Upper lobe of right lung (tissue), 1 donor: ENCODE measurements around the gene CAMSAP2. TPM values are rescaled to one million over a fixed set of nuclear protein-coding genes. Genes with fewer than 3 reads are reported as not detected.
"Not testable (repeated sequence)": the region's sequence is repeated elsewhere in the genome, so short reads cannot be mapped to it uniquely, and the experiment has no call there.

Source experiments
- ATAC-seq: fragments of 200-7000 bp; cut with Tn5 transposase; one replicate; pipeline ENCODE4 v1.9.1; 2020; ENCODE audit warnings: mild to moderate bottlenecking, moderate library complexity
- DNase-seq: peaks from one replicate; pipeline ENCODE4 v3.0.0-alpha.2; 2020
- H3K27ac ChIP-seq: fragments of 200-600 bp; one replicate; pipeline ENCODE4 v1.8.0; 2022
- H3K27me3 ChIP-seq: fragments of 200-600 bp; one replicate; pipeline ENCODE4 v1.8.0; 2022; ENCODE audit warnings: mild to moderate bottlenecking
- H3K36me3 ChIP-seq: fragments of 200-600 bp; one replicate; pipeline ENCODE4 v1.8.0; 2022
- H3K4me1 ChIP-seq: fragments of 200-600 bp; one replicate; pipeline ENCODE4 v1.8.0; 2022
- H3K4me3 ChIP-seq: fragments of 200-600 bp; one replicate; pipeline ENCODE4 v1.8.0; 2022; ENCODE audit warnings: mild to moderate bottlenecking
- H3K9me3 ChIP-seq: fragments of 200-600 bp; one replicate; pipeline ENCODE4 v1.8.0; 2022
- intact Hi-C: fragments of 100-400 bp; cut with DNase I; formaldehyde crosslinking; loops from one replicate; pipeline ENCODE4 v1.11.0; 2022
- total RNA-seq: library from RNA; stranded (reverse); fragmentation: NEBNext Ultra II Directional; extraction: Animal tissue kit (Norgen Biotek cat#: 25700); gene quantifications from one replicate; pipeline ENCODE4 v1.2.1, GENCODE V29; 2021
- TF ChIP-seq, protein P1 (sequence below): fragments of 200-600 bp; IDR thresholded peaks from one replicate; pipeline ENCODE4 v1.8.0; 2022; ENCODE audit warnings: antibody characterized with exemption
- donor health status: DM: no; HTN: yes; CAD: no; lungs with severe emphysema.

CAMSAP2 gene
- total RNA-seq, 1 donor from 2014 or later, result 34.8 TPM

DNA sequence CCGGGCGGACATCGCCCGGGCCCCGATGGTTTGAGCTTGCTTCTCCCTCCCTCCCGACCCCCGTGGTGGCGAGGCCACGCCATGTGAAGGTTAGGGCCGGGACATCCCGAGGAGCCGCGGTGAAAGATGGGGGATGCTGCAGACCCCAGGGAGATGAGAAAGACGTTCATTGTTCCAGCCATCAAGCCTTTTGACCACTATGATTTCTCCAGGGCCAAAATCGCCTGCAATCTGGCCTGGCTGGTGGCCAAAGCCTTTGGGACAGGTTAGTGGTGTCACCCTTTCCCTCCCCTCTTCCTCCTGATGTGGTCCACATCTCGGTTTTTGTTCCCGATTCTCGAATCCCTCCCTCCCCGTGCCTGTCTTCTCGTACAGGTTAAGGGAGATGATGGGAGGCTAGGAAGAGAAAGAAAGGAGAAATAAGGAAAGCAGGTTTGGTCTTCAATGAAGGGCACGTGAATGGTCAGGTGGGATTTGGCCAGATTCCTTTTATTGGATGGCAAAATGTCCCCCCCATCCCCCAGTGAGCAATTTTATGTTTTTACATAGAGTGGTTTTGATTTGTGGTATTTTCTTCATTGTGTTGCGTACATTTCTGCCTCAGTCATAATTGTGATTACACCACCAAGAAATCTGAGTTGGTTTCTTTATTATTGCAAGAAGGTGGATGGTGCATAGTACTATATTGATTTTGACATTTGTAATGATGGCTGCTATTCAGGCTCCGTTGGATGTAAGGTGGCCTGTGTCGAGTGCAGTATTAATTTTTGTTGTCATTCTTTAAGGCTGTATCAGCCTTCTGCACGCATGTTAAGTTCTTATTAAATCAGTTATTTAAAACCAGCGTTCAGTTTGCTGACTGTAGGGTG lies 1.2 kb downstream of the CAMSAP2 start:
- TF ChIP-seq, protein P1, sequence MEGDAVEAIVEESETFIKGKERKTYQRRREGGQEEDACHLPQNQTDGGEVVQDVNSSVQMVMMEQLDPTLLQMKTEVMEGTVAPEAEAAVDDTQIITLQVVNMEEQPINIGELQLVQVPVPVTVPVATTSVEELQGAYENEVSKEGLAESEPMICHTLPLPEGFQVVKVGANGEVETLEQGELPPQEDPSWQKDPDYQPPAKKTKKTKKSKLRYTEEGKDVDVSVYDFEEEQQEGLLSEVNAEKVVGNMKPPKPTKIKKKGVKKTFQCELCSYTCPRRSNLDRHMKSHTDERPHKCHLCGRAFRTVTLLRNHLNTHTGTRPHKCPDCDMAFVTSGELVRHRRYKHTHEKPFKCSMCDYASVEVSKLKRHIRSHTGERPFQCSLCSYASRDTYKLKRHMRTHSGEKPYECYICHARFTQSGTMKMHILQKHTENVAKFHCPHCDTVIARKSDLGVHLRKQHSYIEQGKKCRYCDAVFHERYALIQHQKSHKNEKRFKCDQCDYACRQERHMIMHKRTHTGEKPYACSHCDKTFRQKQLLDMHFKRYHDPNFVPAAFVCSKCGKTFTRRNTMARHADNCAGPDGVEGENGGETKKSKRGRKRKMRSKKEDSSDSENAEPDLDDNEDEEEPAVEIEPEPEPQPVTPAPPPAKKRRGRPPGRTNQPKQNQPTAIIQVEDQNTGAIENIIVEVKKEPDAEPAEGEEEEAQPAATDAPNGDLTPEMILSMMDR, result no peak
- Histone ChIP-seq H3K4me1 (peaks cover 18% of the 10 kb centered on the region), H3K9me3 (no peaks in the 10 kb centered on the region), H3K36me3 (no peaks in the 10 kb centered on the region), H3K27me3 (no peaks in the 10 kb centered on the region), H3K27ac (peak overlapping the region; percentile 99), H3K4me3 (peak overlapping the region; percentile 78)
- no peak for DNase-seq
- intact Hi-C loops, result no loop called here
- no peak for ATAC-seq

DNA sequence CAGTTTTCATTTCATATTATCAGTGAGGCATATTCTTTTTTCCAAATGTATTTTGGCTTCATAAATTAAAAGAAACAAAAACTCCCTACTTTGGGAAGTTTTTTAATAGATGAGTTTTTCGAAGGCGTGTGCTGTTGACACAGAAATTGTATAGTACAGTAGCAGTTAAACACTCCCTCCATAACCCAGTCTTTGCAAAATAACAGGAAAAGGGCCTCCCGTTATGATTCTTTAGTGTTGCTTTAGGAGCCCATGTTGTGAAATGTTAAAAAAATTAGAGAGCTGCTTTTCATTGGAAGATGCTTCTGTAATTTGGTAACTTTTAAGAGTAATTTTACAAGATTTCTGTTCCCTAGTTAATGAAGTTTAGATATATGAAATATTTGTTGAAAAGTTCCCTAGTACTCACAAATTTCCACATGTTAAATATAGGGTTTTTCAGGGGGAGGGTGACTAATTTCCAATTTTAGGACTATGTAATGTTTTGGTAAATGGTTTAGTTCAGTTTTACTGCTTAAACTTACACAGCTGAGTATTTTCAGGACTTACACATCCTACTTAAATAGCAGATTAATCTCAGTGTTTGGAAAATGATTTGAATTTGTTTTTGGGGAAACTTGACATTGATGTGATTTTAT lies 2.0 kb downstream of the CAMSAP2 start:
- intact Hi-C loops, result no loop called here
- Histone ChIP-seq H3K36me3 (no peaks in the 10 kb centered on the region), H3K4me1 (peaks cover 18% of the 10 kb centered on the region), H3K27ac (no peak overlapping the region), H3K4me3 (peak overlapping the region; percentile 78), H3K27me3 (no peaks in the 10 kb centered on the region), H3K9me3 (no peaks in the 10 kb centered on the region)
- no peak for DNase-seq
- TF ChIP-seq, protein P1, result no peak
- ATAC-seq, result no peak

DNA sequence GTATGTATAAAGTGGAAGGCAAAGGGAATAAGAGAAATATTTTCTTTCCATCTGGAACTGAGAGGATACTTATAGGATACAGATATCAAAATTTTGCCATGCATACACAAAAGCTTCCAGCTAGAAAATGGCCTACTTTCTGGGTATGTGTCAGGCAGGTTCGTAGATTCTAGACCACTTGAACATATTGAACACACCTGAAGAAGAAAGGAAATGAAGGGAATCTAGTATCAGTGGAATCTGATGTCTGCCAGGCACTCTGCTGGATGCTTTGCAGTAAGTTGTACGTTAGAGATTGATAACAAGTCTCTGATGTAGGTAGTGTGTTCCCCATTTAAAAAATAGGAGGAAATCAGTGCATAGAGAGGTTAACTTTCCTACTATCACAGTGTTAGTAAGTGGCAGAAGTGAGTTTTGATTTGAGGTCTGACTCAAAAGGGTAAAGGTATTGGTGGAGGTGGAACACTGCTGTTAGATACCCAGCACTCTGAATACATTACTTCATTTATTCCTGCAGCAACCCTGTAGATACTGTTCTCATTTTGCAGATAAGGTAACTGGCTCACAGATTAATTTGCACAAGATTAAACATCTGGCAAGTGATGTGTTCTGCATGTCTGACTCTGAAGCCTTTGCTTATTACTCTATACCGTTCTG lies 3.0 kb downstream of the CAMSAP2 start:
- no peak for ATAC-seq
- H3K9me3 ChIP-seq, result no peaks in the 10 kb centered on the region
- intact Hi-C loops, result no loop called here
- H3K27ac ChIP-seq, result no peak overlapping the region
- TF ChIP-seq, protein P1, result no peak
- H3K4me3 ChIP-seq, result peak overlapping the region; percentile 78
- no peaks in the 10 kb centered on the region for H3K36me3 ChIP-seq
- no peak for DNase-seq
- H3K27me3 ChIP-seq, result no peaks in the 10 kb centered on the region
- H3K4me1 ChIP-seq, result peaks cover 18% of the 10 kb centered on the region

DNA sequence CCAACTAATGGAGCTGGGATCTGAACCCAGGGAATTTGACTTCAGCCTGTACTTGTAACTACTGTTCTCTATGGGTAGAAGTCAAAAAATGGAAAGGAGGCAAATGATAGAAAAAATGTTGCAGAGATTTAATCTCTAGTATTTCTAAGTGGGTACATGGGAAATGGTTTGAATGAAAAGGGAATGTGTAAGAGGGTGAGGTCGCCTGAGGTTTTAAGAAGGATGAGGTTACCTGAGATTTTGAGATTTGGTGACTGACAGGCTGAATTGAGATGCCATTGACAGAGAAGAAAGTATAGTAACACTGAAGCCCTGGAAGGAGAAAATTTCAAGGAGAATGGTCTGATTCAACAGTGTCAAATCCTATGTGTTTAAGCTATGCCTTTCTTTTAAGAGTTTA lies 5.5 kb downstream of the CAMSAP2 start:
- no peak overlapping the region for H3K27ac ChIP-seq
- TF ChIP-seq, protein P1, result no peak
- no peaks in the 10 kb centered on the region for H3K27me3 ChIP-seq
- peaks cover 10% of the 10 kb centered on the region for H3K4me1 ChIP-seq
- H3K9me3 ChIP-seq, result no peaks in the 10 kb centered on the region
- no peak for ATAC-seq
- H3K4me3 ChIP-seq, result no peak overlapping the region
- H3K36me3 ChIP-seq, result no peaks in the 10 kb centered on the region
- DNase-seq, result no peak
- intact Hi-C loops, result no loop called here

DNA sequence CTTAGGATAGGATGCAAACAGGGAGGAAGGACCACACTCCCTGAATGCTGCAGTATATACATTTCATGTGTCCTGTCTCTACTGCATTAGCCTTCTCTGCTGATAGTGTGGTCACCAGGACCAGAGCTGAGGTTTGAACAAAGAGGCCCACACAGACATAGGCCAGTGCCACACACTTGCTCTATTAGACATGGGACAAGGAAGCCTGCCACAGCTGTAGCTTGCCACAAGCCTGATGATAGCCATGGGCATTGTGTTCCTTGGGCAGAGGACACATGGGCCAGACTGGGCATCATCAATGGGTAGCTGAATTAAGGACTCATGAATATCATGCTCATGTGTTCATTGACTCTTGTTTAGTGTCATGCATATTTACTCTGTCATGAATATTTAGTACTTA lies 10.4 kb downstream of the CAMSAP2 start:
- Histone ChIP-seq H3K36me3 (no peaks in the 10 kb centered on the region), H3K27me3 (no peaks in the 10 kb centered on the region), H3K4me1 (peaks cover 3% of the 10 kb centered on the region), H3K4me3 (no peak overlapping the region), H3K9me3 (no peaks in the 10 kb centered on the region), H3K27ac (no peak overlapping the region)
- TF ChIP-seq, protein P1, result no peak
- DNase-seq (no peak), ATAC-seq (no peak)
- intact Hi-C loops, result no loop called here

DNA sequence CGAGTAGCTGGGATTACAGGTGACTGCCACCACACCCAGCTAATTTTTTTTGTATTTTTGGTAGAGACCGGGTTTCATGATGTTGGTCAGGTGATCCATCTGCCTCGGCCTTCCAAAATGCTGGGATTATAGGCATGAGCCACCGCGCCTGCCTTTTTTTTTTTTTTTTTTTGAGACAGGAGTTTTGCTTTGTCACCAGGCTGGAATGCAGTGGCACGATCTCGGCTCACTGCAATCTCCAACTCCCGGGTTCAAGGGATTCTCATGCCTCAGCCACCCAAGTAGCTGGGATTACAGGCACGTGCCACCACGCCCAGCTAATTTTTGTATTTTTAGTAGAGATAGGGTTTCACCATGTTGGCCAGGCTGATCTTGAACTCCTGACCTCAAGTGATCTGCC lies 12.1 kb downstream of the CAMSAP2 start:
- H3K27ac ChIP-seq, H3K4me1 ChIP-seq, H3K27me3 ChIP-seq, H3K4me3 ChIP-seq, DNase-seq, ATAC-seq, intact Hi-C loops, H3K36me3 ChIP-seq, H3K9me3 ChIP-seq: not testable (repeated sequence)
